ENCODE measurements around the gene TRPT1.

Gene TRPT1

GRCh38 chr11:64267207-64267945 lies 41.4 kb upstream of the TRPT1 start:
- no peak overlapping the region for H3K4me3 ChIP-seq (replicated peaks in 1 of 2; ENCODE audit: low read depth in 2 of 2, low read length in 2 of 2)
- peak in 1 of 2 donors; percentile 58 for DNase-seq (ENCODE audit: low read depth in 2 of 2)
- TF ChIP-seq CTCF (IDR thresholded peaks at IDR 0.05; ENCODE audit: low read depth, low read length) = no peak

- DNase-seq (ENCODE audit: low read depth in 2 of 2) = peak in 1 of 2 donors; percentile 64
- H3K4me3 ChIP-seq (replicated peaks in 1 of 2; ENCODE audit: low read depth in 2 of 2, low read length in 2 of 2) = no peak overlapping the region
- no peak for TF ChIP-seq CTCF (IDR thresholded peaks at IDR 0.05; ENCODE audit: low read depth, low read length)
Observed at GRCh38 chr11:64266339-64266738, 40.4 kb upstream of the TRPT1 start.

- no peak overlapping the region for H3K4me3 ChIP-seq (replicated peaks in 1 of 2; ENCODE audit: low read depth in 2 of 2, low read length in 2 of 2)
- TF ChIP-seq CTCF (IDR thresholded peaks at IDR 0.05; ENCODE audit: low read depth, low read length) = no peak
- no peak for DNase-seq (ENCODE audit: low read depth in 2 of 2)
Observed at GRCh38 chr11:64265176-64266160, 39.5 kb upstream of the TRPT1 start.

GRCh38 chr11:64264371-64264852 lies 38.4 kb upstream of the TRPT1 start:
- no peak for DNase-seq (ENCODE audit: low read depth in 2 of 2)
- no peak overlapping the region for H3K4me3 ChIP-seq (replicated peaks in 1 of 2; ENCODE audit: low read depth in 2 of 2, low read length in 2 of 2)
- TF ChIP-seq CTCF (IDR thresholded peaks at IDR 0.05; ENCODE audit: low read depth, low read length) = no peak

GRCh38 chr11:64263947-64264317 lies 37.9 kb upstream of the TRPT1 start:
- no peak overlapping the region for H3K4me3 ChIP-seq (replicated peaks in 1 of 2; ENCODE audit: low read depth in 2 of 2, low read length in 2 of 2)
- TF ChIP-seq CTCF (IDR thresholded peaks at IDR 0.05; ENCODE audit: low read depth, low read length) = no peak

GRCh38 chr11:64263021-64263946 lies 37.3 kb upstream of the TRPT1 start:
- H3K4me3 ChIP-seq (replicated peaks in 1 of 2; ENCODE audit: low read depth in 2 of 2, low read length in 2 of 2) = no peak overlapping the region
- no peak for TF ChIP-seq CTCF (IDR thresholded peaks at IDR 0.05; ENCODE audit: low read depth, low read length)
- DNase-seq (ENCODE audit: low read depth in 2 of 2) = peak; percentile 61 to 69

More at GRCh38 chr11:64263947-64264317, 37.9 kb upstream of the TRPT1 start:
- no peak for DNase-seq (ENCODE audit: low read depth in 2 of 2)
